Suprapubic skin (tissue), 4 donors: Measurements from ENCODE around the gene MYLK4.

Experiments used
- EP300 ChIP-seq: sonication (generic); formaldehyde crosslinking; IDR thresholded peaks from one replicate; pipeline ENCODE4 v1.6.1; 2017; ENCODE audit warnings: antibody characterized with exemption
- POLR2A ChIP-seq, 2 donors: fragments of 450-650 bp; IDR thresholded peaks; one replicate each; pipeline ENCODE4 v1.6.1; 2017; ENCODE audit warnings: antibody characterized with exemption in 2 of 2, mild to moderate bottlenecking in 2 of 2, moderate library complexity in 2 of 2
- POLR2AphosphoS5 ChIP-seq, 3 donors: sonication (generic); formaldehyde crosslinking; IDR thresholded peaks; one replicate each; pipeline ENCODE4 v1.6.1; 2017; ENCODE audit warnings: antibody characterized with exemption in 3 of 3
- TF ChIP-seq, protein P1 (sequence below), 2 donors: fragments of 200-600 bp in 1 of 2; fragments of 450-650 bp in 1 of 2; sonication (generic) in 1 of 2; IDR thresholded peaks; one replicate each; pipeline ENCODE4 v1.5.1; 2016 to 2019; ENCODE audit warnings: antibody characterized with exemption in 2 of 2, mild to moderate bottlenecking in 1 of 2, moderate library complexity in 1 of 2

- TF ChIP-seq, protein P1, sequence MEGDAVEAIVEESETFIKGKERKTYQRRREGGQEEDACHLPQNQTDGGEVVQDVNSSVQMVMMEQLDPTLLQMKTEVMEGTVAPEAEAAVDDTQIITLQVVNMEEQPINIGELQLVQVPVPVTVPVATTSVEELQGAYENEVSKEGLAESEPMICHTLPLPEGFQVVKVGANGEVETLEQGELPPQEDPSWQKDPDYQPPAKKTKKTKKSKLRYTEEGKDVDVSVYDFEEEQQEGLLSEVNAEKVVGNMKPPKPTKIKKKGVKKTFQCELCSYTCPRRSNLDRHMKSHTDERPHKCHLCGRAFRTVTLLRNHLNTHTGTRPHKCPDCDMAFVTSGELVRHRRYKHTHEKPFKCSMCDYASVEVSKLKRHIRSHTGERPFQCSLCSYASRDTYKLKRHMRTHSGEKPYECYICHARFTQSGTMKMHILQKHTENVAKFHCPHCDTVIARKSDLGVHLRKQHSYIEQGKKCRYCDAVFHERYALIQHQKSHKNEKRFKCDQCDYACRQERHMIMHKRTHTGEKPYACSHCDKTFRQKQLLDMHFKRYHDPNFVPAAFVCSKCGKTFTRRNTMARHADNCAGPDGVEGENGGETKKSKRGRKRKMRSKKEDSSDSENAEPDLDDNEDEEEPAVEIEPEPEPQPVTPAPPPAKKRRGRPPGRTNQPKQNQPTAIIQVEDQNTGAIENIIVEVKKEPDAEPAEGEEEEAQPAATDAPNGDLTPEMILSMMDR (IDR thresholded peaks at IDR 0.05) = no peak
- TF ChIP-seq EP300 (no peak), POLR2A (IDR thresholded peaks at IDR 0.05) (no peak), POLR2AphosphoS5 (IDR thresholded peaks at IDR 0.05) (no peak)
Measured at GRCh38 chr6:2630359-2630758, 120.4 kb downstream of the MYLK4 start.
